ENCODE data around the gene EXOC2.
"Not testable (repeated sequence)": the region's sequence is repeated elsewhere in the genome, so short reads cannot be mapped to it uniquely, and the experiment has no call there.

The EXOC2 gene

GRCh38 chr6:641225-641985, 51.5 kb downstream of the EXOC2 start:
- DNase-seq (ENCODE audit: low read depth in 2 of 2, low spot score in 1 of 2): no peak

GRCh38 chr6:636488-636887, 56.5 kb downstream of the EXOC2 start:
- DNase-seq (ENCODE audit: low read depth in 2 of 2, low spot score in 1 of 2): no peak

- DNase-seq (ENCODE audit: low read depth in 2 of 2, low spot score in 1 of 2): no peak
Observed at GRCh38 chr6:635233-635632, 57.7 kb downstream of the EXOC2 start.

- DNase-seq (ENCODE audit: low read depth in 2 of 2, low spot score in 1 of 2): no peak
Observed at GRCh38 chr6:633611-634010, 59.3 kb downstream of the EXOC2 start.

GRCh38 chr6:628766-629165, 64.2 kb downstream of the EXOC2 start:
- no peak for DNase-seq (ENCODE audit: low read depth in 2 of 2, low spot score in 1 of 2)

GRCh38 chr6:626236-626635, 66.7 kb downstream of the EXOC2 start:
- DNase-seq (ENCODE audit: low read depth in 2 of 2, low spot score in 1 of 2): no peak

GRCh38 chr6:624979-625378, 68.0 kb downstream of the EXOC2 start:
- no peak for DNase-seq (ENCODE audit: low read depth in 2 of 2, low spot score in 1 of 2)

GRCh38 chr6:622462-622861, 70.5 kb downstream of the EXOC2 start:
- no peak for DNase-seq (ENCODE audit: low read depth in 2 of 2, low spot score in 1 of 2)

GRCh38 chr6:621931-622330, 71.0 kb downstream of the EXOC2 start:
- DNase-seq (ENCODE audit: low read depth in 2 of 2, low spot score in 1 of 2): no peak

- DNase-seq (ENCODE audit: low read depth in 2 of 2, low spot score in 1 of 2): no peak
Observed at GRCh38 chr6:620950-621349, 72.0 kb downstream of the EXOC2 start.

GRCh38 chr6:620166-620565, 72.8 kb downstream of the EXOC2 start:
- no peak for DNase-seq (ENCODE audit: low read depth in 2 of 2, low spot score in 1 of 2)

- DNase-seq (ENCODE audit: low read depth in 2 of 2, low spot score in 1 of 2): no peak
Observed at GRCh38 chr6:617456-618100, 75.4 kb downstream of the EXOC2 start.

- no peak for DNase-seq (ENCODE audit: low read depth in 2 of 2, low spot score in 1 of 2)
Observed at GRCh38 chr6:613981-614380, 79.0 kb downstream of the EXOC2 start.

GRCh38 chr6:611928-612327, 81.0 kb downstream of the EXOC2 start:
- DNase-seq (ENCODE audit: low read depth in 2 of 2, low spot score in 1 of 2): no peak

GRCh38 chr6:610882-611281, 82.1 kb downstream of the EXOC2 start:
- DNase-seq (ENCODE audit: low read depth in 2 of 2, low spot score in 1 of 2): no peak

GRCh38 chr6:609905-610304, 83.0 kb downstream of the EXOC2 start:
- DNase-seq (ENCODE audit: low read depth in 2 of 2, low spot score in 1 of 2): no peak

GRCh38 chr6:606829-607379, 86.0 kb downstream of the EXOC2 start:
- no peak for DNase-seq (ENCODE audit: low read depth in 2 of 2, low spot score in 1 of 2)

- DNase-seq (ENCODE audit: low read depth in 2 of 2, low spot score in 1 of 2): not testable (repeated sequence)
Observed at GRCh38 chr6:605895-606294, 87.0 kb downstream of the EXOC2 start.

GRCh38 chr6:604579-604978, 88.4 kb downstream of the EXOC2 start:
- no peak for DNase-seq (ENCODE audit: low read depth in 2 of 2, low spot score in 1 of 2)

GRCh38 chr6:603265-603664, 89.7 kb downstream of the EXOC2 start:
- DNase-seq (ENCODE audit: low read depth in 2 of 2, low spot score in 1 of 2): no peak

GRCh38 chr6:599576-600448, 93.1 kb downstream of the EXOC2 start:
- no peak for DNase-seq (ENCODE audit: low read depth in 2 of 2, low spot score in 1 of 2)

GRCh38 chr6:593907-594212, 99.1 kb downstream of the EXOC2 start:
- no peak for DNase-seq (ENCODE audit: low read depth in 2 of 2, low spot score in 1 of 2)
